ENCODE measurements around the gene MAP1A. TPM values are rescaled to one million over a fixed set of nuclear protein-coding genes. Genes with fewer than 3 reads are reported as not detected.
"Not testable (repeated sequence)": the region's sequence is repeated elsewhere in the genome, so short reads cannot be mapped to it uniquely, and the experiment has no call there.

Gene MAP1A
- total RNA-seq, 1 donor from 2014 or later: 15.0 TPM

DNA sequence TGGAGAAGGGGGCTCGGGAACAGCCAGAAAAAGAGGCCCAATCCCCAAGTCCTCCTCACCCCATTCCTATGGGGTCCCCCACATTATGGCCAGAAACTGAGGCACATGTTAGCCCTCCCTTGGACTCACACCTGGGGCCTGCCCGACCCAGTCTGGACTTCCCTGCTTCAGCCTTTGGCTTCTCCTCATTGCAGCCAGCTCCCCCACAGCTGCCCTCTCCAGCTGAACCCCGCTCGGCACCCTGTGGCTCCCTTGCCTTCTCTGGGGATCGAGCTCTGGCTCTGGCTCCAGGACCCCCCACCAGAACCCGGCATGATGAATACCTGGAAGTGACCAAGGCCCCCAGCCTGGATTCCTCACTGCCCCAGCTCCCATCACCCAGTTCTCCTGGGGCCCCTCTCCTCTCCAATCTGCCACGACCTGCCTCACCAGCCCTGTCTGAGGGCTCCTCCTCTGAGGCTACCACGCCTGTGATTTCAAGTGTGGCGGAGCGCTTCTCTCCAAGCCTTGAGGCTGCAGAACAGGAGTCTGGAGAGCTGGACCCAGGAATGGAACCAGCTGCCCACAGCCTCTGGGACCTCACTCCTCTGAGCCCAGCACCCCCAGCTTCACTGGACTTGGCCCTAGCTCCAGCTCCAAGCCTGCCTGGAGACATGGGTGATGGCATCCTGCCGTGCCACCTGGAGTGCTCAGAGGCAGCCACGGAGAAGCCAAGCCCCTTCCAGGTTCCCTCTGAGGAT is 10.6 kb downstream of the MAP1A start:
- intact Hi-C loops (cut with micrococcal nuclease): no loop called here

DNA sequence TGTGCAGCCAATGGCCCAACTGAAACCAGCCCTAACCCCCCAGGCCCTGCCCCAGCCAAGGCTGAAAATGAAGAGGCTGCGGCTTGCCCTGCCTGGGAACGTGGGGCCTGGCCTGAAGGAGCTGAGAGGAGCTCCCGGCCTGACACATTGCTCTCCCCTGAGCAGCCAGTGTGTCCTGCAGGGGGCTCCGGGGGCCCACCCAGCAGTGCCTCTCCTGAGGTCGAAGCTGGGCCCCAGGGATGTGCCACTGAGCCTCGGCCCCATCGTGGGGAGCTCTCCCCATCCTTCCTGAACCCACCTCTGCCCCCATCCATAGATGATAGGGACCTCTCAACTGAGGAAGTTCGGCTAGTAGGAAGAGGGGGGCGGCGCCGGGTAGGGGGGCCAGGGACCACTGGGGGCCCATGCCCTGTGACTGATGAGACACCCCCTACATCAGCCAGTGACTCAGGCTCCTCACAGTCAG is 11.2 kb downstream of the MAP1A start:
- intact Hi-C loops (cut with micrococcal nuclease): no loop called here

DNA sequence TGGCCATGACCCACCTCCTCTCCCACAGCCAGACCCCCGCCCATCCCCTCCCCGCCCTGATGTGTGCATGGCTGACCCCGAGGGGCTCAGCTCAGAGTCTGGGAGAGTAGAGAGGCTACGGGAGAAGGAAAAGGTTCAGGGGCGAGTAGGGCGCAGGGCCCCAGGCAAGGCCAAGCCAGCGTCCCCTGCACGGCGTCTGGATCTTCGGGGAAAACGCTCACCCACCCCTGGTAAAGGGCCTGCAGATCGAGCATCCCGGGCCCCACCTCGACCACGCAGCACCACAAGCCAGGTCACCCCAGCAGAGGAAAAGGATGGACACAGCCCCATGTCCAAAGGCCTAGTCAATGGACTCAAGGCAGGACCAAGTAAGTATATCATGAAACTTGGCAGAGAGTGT is 11.7 kb downstream of the MAP1A start:
- intact Hi-C loops (cut with micrococcal nuclease): no loop called here

DNA sequence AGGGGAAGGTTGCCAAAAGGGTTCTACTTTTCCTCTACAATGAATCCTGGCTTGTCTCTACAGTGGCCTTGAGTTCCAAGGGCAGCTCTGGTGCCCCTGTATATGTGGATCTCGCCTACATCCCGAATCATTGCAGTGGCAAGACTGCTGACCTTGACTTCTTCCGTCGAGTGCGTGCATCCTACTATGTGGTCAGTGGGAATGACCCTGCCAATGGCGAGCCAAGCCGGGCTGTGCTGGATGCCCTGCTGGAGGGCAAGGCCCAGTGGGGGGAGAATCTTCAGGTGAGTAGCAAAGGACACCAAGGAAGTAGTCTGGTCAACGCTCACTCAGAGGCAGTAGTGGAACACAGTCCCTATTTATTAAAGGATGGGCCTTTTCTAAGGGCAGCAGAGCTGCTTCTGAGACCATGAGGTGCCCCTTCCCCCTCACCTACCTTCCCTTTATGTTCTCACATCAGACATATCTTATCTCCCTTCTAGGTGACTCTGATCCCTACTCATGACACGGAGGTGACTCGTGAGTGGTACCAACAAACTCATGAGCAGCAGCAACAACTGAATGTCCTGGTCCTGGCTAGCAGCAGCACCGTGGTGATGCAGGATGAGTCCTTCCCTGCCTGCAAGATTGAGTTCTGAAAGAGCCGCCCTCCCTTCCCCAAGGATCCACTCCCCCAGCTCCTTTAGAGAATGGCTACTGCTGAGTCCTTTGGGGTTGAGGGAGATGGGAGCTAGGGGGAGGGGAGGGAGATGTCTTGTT is 12.4 kb downstream of the MAP1A start:
- intact Hi-C loops (cut with micrococcal nuclease): no loop called here

DNA sequence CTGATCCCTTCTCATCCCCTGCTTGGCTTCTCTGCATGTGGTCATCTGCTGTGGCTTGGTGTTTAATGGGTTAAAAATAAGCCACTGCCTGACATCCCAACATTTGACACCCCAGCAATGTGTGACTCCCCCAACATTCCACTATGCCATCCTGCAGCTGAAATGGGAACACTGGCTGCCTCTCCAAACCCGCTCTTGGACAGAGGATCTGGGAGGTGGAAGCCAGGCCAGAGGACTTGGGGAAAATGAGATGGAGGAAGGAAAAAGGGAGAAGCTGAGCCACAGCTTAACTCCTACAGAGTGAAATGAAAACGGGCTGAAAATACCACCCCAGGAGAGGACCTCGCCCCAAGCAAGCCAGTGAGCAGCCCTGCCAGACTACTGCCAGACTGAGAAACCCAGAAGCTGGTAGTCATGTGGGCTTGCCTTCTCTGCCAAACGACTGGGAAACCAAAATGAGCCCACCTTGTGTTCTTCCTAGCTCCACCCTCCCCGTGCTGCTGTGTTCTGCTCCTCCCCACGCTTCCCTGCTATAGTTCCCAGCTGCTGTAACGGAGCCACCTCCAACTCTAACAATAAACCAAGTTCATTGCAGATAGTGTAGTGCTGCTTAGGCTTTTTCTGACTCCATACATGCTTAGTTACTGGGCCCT is 13.7 kb downstream of the MAP1A start:
- intact Hi-C loops (cut with micrococcal nuclease): no loop called here

DNA sequence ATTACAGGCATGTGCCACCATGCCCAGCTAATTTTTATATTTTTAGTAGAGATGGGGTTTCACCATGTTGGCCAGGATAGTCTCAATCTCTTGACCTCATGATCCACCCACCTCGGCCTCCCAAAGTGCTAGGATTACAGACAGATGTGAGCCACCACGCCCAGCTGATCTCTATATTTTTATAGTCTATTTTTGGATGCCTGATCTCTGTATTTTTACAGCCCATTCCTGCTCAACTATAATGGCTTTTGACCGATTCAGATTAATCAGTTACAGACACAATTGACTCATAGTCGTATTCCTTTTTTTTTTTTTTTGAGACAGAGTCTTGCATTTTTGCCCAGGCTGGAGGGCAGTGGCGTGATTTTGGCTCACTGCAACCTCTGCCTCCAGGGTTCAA is 15.4 kb downstream of the MAP1A start:
- intact Hi-C loops (cut with micrococcal nuclease): not testable (repeated sequence)

DNA sequence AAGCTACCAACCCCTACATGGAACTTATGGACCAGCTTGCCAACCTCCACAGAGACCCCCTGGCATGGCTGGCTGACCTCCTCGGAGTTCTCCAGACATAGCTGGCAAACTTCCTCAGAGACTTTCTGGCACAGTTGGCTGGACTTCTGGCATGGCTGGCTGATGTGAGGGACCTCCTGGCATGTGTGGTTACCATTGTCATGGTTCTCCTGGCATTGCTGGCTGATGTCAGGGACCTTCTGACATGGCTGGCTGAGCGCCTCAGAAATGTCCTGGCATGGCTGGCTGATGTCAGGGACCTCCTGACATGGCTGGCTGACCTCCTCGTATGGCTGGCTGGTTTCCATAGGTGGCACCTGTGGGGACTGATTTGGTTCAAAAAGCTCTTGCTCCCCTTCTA is 17.5 kb downstream of the MAP1A start:
- intact Hi-C loops (cut with micrococcal nuclease): no loop called here

DNA sequence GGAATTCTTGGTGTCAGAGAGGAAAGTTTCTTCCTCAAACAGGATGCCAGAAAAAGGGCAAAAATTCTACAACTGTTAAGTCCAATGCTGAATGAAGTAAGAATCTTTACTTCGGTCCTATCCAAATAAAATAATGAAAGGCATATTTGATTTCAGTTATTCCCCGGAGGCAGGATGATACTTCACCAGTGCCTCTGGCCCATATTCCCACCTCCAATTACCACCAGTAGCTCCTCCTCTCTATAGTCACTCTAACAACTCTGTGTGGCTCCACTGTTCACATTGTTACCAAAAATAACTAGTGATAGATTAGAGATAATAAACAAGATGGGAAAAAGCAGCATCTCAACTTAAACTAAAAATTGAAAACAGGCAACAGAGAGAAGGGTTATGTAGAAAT is 20.7 kb downstream of the MAP1A start:
- intact Hi-C loops (cut with micrococcal nuclease): no loop called here

DNA sequence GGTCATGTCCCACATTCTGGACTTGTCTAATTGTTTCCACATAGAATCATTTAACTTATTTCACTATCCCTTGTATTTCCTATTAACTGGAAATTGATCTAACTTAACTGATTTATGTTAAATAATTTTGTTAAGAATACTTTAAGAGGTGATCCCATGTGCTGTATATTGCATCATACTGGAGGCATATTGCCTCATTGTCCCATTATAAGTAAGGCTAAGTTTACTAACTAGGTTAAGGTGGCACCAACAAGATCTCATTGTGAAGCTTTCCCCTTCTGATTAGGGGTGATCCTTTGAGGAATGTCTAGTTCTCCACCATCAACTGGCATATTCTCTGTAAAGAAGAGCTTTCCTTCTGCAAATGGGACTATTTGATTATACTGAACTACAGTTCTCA is 24.4 kb downstream of the MAP1A start:
- intact Hi-C loops (cut with micrococcal nuclease): no loop called here

DNA sequence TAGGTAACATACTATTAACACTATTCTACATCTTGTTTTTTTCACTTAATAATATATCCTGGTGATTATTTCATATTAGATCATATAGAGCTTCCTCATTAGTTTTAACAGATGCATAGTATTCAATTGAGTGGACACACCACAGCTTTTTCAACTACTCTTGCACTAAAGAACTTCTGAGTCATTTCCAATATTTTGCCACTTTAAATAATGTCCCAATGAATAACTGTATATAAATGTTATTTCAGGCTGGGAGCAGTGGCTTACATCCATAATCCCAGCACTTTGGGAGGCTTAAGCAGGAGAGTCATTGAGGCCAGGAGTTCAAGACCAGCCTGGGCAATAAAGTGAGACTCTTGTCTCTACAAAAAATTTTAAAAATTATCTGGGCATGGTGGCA is 26.9 kb downstream of the MAP1A start:
- intact Hi-C loops (cut with micrococcal nuclease): no loop called here

DNA sequence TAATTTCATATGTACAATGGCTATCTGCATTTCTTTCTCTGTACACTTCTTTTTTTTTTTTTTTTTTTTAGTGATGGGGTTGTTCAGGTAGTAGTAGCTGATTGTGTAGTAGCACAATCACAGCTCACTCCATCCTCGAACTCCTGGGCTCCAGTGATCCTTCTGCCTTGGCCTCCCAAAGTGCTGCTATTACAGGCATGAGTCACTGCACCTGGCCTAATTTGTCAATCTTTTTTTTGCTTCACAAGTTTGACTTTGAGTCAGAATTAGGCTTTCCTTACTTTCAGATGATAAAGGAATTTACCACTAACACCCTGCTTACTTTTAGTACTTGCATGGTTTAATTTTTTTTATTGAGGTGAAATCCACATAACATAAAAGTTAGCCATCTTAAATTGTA is 28.0 kb downstream of the MAP1A start:
- intact Hi-C loops (cut with micrococcal nuclease): no loop called here

DNA sequence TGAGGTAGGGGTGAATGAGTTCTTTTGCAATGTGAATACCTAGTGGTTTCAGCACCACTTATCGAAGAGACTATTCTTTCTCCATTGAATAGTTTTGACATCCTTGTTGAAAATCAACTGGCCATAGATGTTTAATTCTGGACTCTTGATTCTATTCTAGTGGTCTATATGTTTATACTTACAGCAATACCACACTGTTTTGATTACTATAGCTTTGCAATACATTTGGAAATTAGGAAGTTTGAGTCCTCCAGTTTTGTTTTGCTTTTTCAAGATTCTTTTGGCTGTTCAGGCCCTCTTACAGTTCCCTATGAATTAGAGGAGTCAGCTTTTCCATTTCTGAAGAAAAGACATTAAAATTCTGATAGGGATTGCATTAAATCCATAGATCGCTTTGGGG is 30.1 kb downstream of the MAP1A start:
- intact Hi-C loops (cut with micrococcal nuclease): no loop called here

DNA sequence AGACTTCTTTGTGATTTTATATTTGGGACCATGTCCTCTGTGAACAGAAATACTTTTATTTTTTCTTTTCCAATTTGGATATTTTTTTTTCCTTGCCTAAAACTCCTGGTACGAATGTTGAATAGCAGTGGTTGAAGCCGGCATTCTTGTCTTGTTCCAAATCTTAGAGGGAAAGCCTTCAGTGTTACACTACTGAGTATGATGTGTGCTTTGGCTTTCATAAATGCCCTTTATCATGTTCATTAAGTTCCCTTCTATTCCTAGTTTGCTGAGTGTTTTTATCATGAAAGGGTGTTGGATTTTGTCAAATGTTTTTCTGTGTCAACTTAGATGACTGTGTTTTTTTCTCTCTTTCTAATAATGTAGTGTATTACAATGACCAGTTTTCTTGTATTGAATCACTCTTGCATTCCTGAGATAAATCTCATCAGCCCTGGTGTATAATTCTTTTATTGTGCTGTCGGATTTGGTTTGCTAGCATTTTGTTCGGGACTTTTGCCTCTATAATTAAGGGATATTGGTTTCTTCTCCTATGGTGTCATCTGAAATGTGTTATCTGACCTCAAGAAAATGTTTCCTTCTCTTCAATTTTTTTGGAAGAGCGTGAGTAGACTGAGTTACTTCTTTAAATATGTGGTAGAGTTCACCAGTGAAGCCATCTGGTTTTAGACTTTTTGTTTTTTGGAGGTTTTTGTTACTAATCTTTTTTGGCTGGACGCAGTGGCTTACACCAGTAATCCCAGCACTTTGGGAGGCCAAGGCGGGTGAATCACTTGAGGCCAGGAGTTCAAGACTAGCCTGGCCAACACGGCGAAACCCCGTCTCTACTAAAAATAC is 33.3 kb downstream of the MAP1A start:
- intact Hi-C loops (cut with micrococcal nuclease): no loop called here

DNA sequence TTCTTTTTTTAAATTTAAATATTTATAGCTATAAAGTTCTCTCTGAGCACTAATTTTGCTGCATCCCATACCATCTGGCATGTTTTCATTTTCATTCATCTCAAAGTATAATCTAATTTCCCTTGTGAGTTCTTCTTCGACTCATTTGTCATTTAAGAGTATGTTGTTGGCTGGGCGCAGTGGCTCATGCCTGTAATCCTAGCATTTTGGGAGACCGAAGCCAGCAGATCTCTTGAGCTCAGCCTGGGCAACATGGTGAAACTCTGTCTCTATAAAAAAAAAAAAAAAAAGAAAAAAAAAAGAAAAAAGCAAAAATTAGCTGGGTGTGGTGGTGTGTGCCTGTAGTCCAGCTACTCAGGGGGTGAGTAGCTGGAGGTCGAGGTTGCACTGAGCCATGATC is 34.8 kb downstream of the MAP1A start:
- intact Hi-C loops (cut with micrococcal nuclease): no loop called here

DNA sequence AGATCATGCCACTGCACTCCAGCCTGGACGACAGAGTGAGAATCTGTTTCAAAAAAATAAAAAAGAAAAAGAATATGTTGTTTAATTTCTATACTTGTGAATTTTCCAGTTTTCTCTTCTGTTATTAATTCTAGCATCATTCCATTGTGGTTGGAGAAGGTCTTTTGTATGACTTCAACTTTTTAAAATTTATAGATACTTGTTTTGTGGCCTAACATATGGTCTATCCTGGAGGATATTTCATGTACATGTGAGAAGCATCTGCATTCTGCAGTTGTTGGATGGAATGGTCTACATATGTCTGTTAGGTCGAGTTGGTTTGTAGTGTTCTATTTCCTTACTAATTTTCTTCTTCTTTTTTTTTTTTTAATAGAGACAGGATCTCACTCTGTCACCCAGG is 35.6 kb downstream of the MAP1A start:
- intact Hi-C loops (cut with micrococcal nuclease): no loop called here

DNA sequence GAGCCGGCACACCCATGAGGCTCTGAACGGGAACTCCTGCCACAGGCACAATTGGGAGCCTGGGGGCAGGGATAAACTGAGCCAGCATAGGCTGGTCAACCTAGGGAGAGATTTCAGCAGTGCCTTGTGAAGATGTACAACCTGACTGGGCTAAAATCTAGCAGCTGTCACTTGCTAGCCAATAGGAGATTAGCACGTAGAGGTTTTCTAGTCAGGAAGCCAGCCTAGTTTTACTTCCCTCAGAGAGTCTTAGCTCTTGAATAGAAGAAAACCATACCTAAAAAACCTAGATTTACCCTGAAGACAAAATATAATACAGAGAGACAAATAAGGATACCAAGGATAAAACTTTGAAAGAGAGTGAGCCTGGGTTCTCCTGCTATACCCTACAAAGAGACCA is 45.3 kb downstream of the MAP1A start:
- intact Hi-C loops (cut with micrococcal nuclease): not testable (repeated sequence)

DNA sequence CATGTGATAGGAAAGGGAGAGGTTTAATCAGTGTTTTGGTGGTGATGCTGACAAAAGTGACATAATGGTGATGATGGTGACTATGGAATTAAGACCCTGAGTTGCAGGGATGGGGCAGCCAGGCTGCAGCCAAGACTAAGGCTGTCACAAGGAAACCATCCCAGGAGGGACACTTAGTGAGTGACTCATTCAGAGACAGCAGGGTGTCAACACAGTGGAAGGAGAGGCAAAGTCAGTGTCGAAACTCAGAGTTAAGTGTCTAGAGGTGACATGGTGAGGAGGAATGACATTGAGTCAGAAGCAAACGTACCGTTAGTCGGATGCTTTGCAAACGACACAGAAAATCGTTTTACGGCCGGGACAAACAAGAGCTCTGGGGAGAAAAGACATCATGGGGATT is 46.4 kb downstream of the MAP1A start:
- intact Hi-C loops (cut with micrococcal nuclease): not testable (repeated sequence)

DNA sequence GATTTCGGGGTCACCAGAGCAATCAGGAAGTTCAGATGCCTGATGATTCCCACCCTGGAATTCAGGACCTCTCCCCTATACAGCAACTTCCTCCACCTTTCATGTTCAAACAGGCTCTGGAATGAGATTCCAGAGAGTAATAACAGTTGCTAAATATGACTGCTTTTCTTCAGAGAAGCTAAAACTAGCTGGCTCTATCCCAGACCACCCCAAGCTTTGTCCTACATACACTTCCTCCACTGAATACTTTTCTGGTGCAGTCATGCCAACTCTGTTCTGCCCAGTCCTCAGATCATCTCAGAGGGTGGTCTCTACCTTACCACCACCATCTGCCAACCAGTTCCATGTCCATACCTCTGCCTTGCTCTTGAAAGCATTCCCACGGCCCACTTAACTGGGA is 49.2 kb downstream of the MAP1A start:
- intact Hi-C loops (cut with micrococcal nuclease): not testable (repeated sequence)

DNA sequence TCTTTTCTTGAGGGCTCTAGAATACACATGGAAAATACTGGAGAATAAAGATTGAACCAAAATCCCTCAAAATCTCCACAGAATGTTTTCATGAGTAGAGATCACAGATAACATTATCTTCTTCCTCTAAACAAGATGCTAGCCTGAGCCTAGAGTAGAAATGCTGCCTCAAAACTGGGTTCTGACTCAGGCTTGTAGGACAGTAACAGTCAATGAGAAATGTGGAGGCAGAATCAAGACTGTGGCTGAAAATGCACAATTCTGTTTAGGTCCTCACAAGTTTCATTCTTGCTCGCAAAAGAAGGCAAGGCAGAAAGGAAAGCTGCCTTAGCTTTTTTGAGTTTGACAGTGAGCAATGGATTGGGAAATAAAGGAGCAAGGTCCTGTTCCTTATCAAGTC is 57.2 kb downstream of the MAP1A start:
- intact Hi-C loops (cut with micrococcal nuclease): not testable (repeated sequence)

Data from T-helper 1 cell treated with Interleukin-12 subunit alpha and Interleukin-12 subunit beta and Interleukin-4 antibody, amounts not matched to agents 30 ng/mL and 1 ng/mL, for 36 hours (primary cell).